HL-60/S4 treated with phorbol 12-myristate 13-acetate at 8.2 ng/mL for 4 days and 3 days (cell line): ENCODE measurements around the gene ACAT2.
"Not testable (repeated sequence)": the region's sequence is repeated elsewhere in the genome, so short reads cannot be mapped to it uniquely, and the experiment has no call there.

Source experiments
- in situ Hi-C: fragments of 300-500 bp; cut with MboI; formaldehyde crosslinking; loops from 2 replicates; pipeline ENCODE4 v1.15.0; 2022; ENCODE audit warnings: low sequenced_read_pairs

The ACAT2 gene

DNA sequence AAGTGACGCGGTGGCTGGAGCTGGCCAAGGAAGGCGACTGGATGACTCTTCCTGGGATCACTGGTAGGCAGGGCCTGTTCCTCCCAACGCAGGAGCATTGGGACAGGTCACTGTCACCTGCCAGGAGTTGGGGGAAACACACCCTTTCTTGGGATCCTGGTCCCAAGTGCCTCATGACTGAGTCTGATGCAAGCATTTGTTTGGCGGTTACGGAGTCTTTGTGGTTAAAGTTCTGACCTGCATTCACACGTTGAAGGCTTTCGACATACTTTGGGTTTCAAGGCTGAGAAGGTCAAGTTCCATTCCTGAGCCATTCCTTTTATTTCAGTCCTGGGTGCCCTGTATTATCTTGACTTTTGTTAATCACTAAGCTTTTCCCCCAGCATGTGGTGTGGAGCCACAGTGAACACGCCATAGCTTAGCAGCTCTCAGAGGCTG lies 44.2 kb downstream of the ACAT2 start:
- in situ Hi-C loops = no loop called here

- in situ Hi-C loops = no loop called here
Measured at GRCh38 chr6:159807150-159807858, 45.5 kb downstream of the ACAT2 start.

DNA sequence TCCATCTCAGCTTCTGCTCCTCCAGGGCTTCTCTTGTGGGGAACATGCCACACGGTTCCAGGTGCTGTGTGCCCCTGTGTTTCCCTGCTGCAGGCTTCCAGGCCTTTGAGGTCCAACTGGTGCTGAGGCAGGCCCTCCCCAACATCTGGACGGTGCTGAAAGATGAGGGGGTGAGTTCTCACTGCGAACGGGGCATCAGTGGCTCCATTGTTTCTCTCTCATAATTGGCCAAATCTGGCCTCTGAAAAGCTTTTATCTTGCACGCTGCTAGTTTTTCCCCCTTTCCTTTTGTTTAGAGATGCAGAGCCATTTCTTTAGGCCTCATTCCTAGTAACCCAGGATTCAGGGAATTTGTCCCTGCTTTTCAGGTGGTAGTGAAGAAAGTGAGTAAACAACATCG lies 46.8 kb downstream of the ACAT2 start:
- in situ Hi-C loops = no loop called here

DNA sequence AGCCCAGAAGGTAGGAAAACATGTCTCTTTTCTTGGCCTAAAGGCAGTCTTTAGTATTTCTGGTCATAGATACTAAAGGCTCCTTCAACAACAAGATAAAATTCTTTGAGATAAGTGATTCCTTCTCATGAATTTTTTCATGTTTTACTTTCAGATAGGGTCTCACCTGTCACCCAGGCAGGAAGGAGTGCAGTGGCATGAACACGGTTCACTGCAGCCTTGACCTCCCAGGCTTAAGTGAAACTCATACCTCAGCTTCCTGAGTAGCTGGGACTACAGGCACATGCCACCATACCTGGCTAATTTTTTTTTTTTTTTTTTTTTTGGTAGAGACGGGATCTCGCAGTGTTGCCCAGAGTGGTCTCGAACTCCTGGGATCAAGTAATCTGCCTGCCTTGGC lies 47.3 kb downstream of the ACAT2 start:
- in situ Hi-C loops = no loop called here

DNA sequence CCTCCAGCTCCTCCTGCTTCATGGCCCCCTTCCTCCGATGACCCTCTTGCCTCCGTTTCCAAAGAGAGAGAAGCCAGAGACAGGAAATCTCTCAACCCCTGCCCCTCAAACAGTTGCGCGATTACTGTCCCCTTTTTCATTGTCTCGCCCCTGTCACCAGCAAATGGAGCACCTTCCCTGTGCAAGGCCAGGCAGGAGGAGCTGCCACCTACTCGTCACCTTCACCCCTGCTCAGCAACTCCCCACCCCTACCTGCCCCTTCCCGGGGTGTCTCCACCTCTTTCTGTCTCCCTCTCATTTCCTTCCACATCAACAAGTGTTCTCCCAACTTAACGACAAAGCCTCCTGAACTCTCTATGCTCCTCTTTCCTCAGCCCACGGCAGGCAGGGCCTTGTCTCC lies 51.9 kb downstream of the ACAT2 start:
- in situ Hi-C loops = no loop called here

- in situ Hi-C loops = no loop called here
Measured at GRCh38 chr6:159815410-159815809, 53.6 kb downstream of the ACAT2 start.

GRCh38 chr6:159816775-159817174 lies 54.9 kb downstream of the ACAT2 start:
- in situ Hi-C loops = not testable (repeated sequence)

- in situ Hi-C loops = no loop called here
Measured at GRCh38 chr6:159817951-159818739, 56.3 kb downstream of the ACAT2 start.

GRCh38 chr6:159819098-159819497 lies 57.3 kb downstream of the ACAT2 start:
- in situ Hi-C loops = no loop called here

GRCh38 chr6:159819932-159820640 lies 58.2 kb downstream of the ACAT2 start:
- in situ Hi-C loops = no loop called here

DNA sequence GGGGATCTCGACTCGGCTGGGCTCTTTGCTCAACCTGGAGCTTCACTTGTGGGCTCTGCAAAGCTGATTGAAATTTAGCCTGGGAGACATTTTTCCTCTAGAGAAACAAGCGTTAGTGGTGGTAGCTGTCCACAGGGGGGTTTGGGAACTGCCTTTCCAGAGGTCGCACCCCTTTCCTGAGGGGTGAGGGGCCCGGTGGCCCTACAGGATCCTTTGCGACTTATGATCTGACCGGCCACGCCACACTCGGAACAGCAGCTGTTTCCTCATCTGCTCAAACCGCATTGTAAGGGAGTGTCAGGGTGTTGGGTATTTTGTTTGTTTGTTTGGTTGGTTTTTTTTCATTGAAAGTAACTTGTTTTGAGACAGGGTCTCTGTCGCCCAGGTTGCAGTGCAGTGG lies 59.3 kb downstream of the ACAT2 start:
- in situ Hi-C loops = no loop called here

DNA sequence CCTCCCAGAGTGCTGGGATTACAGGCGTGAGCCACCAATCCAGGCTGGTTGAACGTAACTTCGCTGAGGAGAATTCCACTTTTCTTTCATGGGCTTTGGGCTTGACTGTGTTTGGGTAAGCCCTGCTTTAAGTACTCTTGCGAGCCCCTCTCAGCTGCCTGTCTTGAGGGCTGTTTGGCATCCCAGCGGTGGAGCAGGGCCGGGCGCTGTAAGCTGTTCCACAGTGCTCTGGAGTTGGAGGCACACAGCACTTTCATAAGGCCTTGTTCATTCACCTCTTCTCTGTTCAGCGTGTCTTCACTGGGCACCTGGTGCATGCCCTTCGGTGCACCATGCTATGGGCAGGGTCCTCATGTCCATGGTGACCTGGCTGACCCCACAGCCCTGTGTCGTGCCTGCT lies 59.9 kb downstream of the ACAT2 start:
- in situ Hi-C loops = no loop called here

- in situ Hi-C loops = no loop called here
Measured at GRCh38 chr6:159823953-159824352, 62.1 kb downstream of the ACAT2 start.

- in situ Hi-C loops = not testable (repeated sequence)
Measured at GRCh38 chr6:159824690-159825089, 62.8 kb downstream of the ACAT2 start.

DNA sequence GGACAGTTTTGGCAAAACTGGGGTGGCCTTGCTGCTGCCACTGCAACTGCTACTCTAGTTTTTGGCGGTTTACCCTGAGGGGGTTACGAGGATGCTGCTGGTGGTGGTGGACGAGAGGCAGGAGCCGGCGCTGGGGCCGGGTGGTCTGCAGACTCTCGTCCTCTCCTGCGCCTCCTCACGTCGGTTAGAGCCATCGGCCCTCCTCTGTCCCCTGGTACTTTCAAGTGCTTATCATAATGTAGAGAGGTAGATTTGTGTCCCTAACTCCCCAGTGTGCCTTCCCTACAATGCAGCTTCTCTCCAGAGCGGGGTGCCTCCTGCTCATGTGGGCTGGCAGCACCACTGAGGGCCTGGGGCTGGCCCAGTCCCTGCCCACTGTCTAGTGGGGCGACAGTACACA lies 64.2 kb downstream of the ACAT2 start:
- in situ Hi-C loops = no loop called here

DNA sequence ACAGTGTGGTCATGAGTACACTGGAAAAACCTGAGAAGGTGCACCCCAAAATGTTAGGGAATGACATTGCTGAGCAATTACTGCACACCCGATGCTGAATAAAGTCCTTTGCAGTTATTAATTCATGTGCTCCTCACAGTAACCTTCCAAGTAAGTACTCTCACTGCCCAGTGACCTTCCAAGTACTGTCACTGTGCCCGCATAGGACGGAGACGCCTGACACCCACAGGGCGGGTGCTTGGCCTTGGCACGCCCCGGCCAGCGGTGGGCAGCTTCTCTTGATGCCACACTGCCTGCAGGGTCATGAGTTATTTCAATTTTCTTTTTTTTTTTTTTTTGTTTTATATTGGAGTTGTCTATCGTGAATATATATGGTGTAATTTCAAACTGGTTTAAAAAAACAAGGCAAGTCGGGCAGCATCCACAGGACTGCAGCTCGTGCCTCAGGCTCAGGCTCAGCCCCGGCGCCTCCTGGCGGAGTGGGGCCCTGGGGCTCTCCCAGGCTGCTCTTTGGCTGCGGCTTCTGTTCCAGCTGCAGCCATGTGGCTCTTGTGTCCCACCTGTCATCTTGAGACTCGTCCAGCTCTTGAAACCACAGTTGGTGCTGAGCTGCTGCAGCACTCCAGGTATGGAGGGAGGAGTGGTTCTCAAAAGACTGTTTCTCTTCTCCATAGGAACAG lies 65.3 kb downstream of the ACAT2 start:
- in situ Hi-C loops = no loop called here

DNA sequence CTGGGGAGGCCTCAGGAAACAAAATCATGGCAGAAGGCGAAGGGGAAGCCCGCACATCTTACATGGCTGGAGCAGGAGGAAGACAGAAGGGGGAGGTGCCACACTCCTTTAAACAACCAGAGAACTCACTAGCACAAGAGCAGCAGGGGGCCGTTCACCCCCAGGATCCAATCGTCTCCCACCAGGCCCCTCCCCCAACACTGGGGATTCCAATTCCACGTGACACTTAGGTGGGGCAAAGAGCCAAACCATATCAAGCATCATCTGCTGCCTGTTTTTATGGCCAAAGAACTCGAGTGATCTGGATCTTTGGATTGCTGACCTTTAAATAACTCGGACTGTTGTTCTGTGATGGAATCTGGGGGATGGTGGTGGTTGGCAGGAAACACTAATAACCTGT lies 66.2 kb downstream of the ACAT2 start:
- in situ Hi-C loops = no loop called here
